Dermis microvascular lymphatic vessel endothelial cell (primary cell): ENCODE results near the gene POLR2J3. TPM values are rescaled to one million over a fixed set of nuclear protein-coding genes. Genes with fewer than 3 reads are reported as not detected.
"Not testable (repeated sequence)": the region's sequence is repeated elsewhere in the genome, so short reads cannot be mapped to it uniquely, and the experiment has no call there.

Experiments
- DNase-seq, 2 donors: peaks; one replicate each; pipeline versions ENCODE4 v3.0.0 to v3.0.0-alpha.2; 2010; ENCODE audit warnings: low read depth in 2 of 2
- total RNA-seq: library from RNA; depleted of rRNA; stranded (reverse); fragments of >200 nt; gene quantifications from 2 replicates; pipeline ENCODE4 v1.2.1, GENCODE V29; 2014

POLR2J3 gene
- total RNA-seq, 1 donor from 2014 or later = 16.9 TPM

DNA sequence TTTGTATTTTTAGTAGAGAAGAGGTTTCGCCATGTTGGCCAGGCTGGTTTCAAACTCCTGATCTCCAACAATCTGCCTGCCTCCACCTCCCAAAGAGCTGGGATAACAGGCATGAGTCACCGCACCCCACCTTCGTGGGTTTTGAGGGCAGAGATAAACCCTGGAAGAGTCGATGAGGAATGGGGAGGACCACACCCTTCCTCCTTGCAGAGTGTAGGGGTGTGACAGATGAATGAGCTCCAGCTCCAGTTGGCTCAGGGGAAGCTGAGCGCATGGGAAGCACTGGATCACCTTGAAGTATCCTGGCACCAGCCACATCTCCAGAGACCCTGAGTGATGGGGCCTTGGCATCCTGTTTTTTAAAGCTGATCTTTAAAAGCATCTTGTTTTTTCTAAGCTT, 11.1 kb upstream of the POLR2J3 start:
- not testable (repeated sequence) for DNase-seq

DNA sequence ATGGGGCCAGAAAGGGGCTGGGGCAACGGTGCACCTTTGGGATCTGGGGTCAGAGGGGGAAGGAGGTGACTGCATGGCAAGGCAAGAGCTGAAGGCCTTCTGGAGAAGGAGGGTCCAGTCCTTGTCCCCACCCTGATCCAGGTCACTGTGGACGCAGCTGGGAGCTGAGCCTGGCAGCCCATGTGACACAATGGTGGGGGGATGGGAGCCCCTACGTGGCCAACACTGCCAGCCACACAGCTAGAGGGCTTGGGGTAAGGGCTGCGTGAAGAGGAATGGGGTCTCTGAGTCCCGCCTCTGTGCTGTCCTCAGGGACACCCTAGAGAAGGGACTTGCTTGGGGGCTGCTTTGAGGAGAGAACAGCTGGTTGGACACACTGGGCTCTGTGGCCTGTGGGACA, 9.3 kb upstream of the POLR2J3 start:
- not testable (repeated sequence) for DNase-seq

DNA sequence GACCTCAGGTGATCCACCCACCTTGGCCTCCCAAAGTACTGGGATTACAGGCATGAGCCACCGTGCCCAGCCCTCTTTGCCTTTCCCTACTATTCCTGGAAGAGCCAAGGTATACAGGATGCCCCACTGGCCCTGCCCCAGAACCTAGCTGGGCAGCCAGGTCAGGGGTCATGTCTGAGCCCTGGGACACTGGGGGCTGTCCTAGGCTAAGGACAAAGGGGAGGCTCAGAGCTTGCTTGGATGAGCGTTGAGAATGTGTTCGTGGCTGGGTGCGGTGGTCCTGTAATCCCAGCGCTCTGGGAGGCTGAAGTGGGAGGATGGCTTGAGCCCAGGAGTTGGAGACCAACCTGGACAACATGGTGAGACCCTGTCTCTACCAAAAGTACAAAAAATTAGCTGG, 6.1 kb upstream of the POLR2J3 start:
- not testable (repeated sequence) for DNase-seq

DNA sequence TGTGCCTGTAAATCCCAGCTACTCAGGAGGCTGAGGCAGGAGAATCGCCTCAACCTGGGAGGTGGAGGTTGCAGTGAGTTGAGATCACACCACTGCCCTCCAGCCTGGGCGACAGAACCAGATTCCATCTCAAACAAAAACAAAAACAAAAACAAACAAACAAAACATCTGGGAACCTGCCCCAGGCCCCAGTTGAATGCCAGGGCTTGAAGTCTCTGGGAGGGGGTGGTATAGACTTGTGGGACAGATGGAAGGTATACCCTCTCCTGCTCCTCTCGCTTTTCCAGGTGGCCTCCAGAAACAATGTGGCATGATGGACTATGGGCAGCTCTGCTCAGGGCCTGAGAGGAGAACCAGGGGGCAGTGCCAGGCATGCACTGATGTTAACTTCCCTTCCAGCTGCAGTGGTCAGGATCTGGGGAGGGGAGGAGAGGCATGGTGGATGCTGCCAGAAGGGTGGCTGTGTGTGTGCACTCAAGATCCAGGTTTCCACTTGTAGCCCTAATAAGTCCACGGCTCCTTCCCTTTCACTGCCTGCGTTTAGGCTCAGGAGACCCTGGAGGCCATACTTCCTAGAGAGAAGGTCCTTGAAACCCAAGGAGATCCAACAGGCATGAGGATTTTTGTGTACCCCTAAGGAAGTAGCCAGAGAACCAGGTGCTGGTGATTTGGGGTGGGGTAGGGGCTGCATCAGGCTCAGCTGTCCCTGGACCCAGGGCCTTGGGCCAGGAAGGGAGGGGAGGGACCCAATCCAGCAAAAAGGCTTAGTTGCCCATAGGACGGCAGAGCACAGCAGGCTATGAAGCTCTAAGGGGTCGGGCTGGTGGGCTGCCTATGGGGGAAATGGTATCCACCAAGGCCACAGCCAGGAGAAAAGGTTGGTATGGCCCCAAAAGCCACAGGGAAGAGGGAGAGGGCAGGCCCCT, 5.2 kb upstream of the POLR2J3 start:
- not testable (repeated sequence) for DNase-seq

DNA sequence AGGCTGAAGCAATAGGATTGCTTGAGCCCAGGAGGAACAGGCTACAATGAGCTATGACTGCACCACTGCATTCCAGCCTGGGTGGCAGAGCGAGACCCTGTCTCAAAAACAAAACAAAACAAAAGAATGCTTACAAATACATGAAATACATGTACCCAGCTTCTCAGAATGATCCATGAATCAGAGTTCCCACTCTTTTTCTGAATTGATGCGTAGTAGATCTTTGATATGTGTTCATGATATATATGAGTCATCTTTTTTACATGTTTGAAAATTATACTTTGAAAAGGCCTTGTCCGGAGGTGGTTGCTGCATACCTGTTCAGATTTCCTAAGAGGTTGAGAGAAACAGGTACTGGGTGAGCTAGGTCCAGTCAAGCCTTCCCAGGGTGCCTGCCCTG, 4.0 kb upstream of the POLR2J3 start:
- DNase-seq = not testable (repeated sequence)

DNA sequence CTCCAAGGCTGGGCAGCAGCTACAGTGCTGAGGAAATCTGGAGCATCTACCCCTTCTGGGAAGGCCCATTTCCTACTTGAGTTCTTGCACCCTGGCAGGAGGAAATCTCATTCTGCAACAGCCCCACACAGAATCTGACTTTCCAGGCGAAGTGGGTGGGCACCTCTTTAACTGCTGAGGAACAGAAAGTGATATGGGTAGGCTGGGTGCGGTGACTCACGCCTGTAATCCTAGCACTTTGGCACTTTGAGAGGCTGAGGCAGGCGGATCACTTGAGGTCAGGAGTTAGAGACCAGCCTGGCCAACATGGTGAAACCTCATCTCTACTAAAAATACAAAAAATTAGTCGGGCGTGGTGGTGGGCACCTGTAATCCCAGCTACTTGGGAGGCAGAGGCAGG, 2.2 kb upstream of the POLR2J3 start:
- not testable (repeated sequence) for DNase-seq

DNA sequence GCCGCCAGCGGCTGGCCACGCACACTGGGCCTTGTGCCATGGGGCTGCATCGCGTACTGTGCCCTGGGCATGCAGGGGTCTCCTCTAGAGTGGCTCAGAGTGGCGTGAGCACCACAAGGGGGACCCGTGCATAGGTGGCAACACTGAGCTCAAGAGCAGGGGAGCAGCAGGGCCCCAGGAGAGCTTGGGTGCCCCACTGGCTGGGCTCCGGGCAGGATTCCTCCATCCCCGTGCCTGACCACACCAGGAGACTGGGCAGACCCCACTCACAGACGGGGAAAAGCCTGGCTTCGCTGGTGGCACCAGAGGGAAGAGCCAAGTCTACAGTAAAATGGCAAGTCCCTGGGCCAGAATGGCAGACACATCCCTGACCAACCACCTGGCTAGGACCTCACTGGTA, 3.8 kb downstream of the POLR2J3 start:
- not testable (repeated sequence) for DNase-seq

DNA sequence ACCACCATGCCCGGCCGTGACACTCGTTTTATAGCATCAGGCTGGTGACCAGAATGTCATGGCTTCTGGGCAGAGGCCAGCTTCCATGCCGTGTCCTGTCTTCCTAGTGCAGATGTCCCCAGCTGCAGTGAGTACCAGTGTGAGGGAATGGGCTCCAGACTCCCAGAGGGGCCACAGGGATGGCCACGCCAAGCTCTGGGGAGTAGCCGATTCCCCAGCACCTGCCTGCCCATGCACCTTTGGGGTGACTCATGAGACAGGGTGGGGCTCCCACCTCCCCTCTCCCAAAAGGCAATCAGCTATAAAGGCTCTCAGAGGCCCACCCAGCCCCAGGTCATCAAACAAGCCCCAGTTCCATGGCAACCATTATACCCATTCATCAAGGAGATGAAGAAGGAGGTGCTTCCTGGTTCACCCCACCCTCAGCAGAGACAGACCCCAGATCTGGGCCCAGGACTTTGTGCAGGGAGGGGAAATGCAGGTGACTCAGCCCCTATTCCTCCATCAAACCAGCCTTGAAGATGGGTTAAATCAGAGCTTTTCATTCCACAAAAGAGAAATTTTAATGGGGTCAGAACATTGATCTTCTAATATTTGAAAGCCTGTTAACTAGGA, 21.5 kb downstream of the POLR2J3 start, which contains the start of gene SPDYE2:
SPDYE2 (plus strand) TSS at position 419 of the 615 bp plus-strand sequence. CDS start 2,030 bp downstream, outside the sequence.
- DNase-seq = not testable (repeated sequence)

DNA sequence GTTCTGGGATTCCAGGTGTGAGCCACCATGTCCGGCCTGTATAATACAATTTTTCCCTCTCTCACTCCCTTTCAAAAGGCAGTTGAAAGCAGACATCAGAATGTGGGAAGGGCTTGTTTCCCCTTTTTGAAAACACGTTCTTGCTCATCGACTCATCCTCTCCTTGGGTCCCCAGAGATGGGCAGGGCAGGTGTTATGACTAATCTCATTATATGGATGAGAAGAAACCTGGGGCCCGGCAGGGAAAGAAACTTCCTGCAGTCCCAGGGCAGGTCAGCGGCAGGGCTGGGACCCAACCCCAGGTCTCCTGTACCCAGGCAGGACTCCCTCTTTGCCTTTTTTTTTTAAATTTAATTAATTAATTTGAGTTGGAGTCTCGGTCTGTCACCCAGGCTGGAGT, 26.0 kb downstream of the POLR2J3 start:
- DNase-seq = not testable (repeated sequence)

DNA sequence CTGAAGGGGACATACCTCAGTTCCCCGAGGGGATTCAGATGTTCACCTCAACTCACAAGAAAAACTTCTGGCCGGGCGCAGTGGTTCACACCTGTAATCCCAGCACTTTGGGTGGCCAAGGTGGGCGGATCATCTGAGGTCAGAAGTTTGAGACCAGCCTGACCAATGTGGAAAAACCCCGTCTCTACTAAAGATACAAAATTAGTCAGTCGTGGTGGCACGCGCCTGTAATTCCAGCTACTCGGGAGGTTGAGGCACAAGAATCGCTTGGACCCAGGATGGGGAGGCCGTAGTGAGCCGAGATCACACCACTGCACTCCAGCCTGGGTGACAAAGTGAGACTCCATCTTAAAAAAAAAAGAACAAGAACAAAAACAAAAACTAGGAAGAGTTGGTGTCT, 27.1 kb downstream of the POLR2J3 start:
- not testable (repeated sequence) for DNase-seq

DNA sequence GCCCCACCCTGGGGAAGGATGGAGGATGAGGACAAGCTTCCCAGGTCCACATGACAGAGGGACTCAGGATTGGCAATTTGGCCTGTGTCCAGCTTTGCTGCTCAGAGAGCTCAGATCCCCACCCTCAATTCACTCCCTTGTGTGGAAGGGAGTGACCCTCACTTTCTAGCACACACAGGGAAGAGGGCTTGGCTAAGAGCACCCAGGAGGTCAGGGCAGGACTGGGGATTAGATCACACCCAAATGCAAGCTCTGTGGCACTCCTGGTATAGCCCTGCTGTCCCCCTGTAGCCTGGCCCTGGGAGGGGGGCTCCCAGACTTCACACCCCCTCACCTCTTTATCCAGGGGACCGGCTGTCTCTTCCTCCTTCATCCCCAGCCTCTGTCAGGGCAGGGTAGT, 28.0 kb downstream of the POLR2J3 start:
- DNase-seq = not testable (repeated sequence)

DNA sequence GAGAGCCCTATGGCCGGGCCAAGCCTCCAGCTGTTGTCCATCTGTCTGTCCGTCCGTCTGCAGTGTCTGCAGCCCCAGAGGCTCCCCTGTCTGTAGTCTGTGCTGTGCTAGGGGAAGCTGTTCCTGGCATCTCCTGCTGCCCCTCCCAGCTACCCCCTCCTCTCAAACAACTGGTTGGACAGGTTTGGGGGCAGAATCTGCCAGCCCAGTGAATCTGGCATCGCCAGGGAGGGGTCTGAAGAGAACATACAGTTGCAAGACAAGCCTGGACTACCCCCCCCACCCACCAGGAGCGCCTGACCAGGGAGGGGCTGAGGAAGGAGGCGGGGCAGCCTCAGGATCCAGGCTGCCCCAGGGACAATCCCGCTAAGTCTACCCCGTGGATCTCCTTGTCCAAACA, 28.8 kb downstream of the POLR2J3 start, which contains the start of gene UPK3BL2:
UPK3BL2 (minus strand) TSS at position 101 of the 400 bp plus-strand sequence; CDS start at position 41, 60 bp downstream.
- not testable (repeated sequence) for DNase-seq

DNA sequence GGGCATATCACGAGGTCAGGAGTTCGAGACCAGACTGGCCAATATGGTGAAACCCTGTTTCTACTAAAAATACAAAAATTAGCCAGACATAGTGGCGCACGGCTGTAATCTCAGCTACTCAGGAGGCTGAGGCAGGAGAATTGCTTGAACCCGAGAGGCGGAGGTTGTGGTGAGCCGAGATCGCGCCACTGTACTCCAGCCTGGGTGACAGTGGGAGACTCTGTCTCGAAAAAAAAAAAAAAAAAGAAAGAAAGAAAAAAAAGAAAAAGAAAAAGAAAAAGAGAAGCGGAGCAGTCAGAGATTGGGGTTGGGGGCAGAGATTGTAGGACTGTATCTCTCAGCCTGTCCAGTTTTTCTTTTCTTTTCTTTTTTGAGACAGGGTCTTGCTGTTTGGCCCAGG, 29.6 kb downstream of the POLR2J3 start:
- not testable (repeated sequence) for DNase-seq

DNA sequence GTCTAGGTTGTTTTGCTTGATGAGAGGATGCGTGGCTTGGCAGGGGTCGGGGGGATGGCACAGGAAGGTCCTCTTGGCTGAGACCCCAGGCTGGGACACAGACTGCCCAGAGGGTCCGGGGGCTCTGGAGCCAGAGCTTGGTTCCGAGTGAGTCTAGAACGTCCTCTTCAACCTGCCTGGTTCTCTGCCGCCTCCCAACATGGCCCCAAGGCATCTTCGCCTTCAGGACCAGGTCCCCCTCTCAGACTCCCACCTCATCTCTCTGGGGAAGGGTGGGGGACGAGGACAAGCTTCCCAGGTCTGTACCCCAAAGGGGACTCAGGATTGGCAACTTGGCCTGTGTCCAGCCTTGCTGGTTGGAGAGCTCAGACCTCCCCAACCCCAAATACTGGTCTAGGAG, 30.3 kb downstream of the POLR2J3 start:
- not testable (repeated sequence) for DNase-seq

DNA sequence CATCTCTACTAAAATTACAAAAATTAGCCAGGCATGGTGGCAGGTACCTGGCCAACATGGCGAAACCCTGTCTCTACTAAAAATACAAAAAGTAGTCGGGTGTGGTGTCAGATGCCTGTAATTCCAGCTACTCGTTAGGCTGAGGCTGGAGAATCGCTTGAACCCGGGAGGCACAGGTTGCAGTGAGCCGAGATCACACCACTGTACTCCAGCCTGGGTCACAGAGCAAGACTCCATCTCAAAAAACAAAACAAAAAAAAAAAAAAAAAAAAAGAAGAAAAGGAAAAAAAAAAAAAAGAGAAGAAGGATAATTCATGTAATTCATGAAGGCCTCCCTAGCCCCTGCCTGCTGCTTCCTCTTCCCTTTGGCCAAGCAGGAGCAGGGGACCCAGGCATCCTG, 31.8 kb downstream of the POLR2J3 start:
- DNase-seq = not testable (repeated sequence)

DNA sequence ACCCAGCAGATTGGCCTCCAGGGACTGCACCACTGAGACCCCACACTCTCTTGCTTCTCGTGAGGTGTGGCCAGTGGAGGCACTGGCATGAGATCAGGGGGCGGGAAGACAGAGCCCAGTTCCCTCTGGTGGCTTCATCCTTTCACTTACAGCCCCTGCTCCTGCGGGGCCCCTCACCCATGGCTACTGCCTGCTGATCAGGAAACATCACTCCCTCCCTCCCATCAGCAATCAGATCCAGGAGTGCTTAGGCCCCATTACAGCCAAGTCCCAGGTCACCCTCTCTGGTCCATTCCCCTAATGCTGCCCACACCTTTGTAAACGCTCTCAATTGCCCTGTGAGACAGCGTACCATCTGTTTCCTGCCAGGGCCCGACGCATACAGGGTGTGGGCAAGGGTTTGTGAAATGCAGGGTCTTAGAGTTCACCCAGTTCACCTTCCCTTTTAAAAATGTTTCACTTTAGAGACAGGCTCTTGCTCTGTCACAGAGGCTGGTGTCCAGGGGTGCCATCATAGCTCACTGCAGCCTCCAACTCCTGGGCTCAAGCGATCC, 37.2 kb downstream of the POLR2J3 start:
- DNase-seq = not testable (repeated sequence)

DNA sequence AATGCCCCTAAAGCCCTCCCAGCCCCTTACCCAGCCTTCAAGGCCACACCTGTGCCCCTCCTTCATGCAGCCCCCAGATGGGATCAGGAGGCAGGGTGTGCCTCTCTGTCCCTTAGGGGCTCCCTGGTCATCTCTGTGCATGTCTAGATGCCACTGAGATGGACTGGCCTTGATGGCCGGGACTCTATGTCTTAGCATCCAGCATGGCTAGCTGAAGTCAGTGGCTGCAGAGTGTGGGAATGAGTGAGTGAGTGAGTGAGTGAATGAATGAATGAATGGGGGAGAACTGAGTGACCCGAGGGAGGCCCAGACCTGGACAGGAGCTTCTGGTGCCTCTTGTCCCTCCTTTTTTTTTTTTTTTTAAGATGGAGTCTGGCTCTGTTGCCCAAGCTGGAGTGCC, 40.3 kb downstream of the POLR2J3 start:
- not testable (repeated sequence) for DNase-seq

DNA sequence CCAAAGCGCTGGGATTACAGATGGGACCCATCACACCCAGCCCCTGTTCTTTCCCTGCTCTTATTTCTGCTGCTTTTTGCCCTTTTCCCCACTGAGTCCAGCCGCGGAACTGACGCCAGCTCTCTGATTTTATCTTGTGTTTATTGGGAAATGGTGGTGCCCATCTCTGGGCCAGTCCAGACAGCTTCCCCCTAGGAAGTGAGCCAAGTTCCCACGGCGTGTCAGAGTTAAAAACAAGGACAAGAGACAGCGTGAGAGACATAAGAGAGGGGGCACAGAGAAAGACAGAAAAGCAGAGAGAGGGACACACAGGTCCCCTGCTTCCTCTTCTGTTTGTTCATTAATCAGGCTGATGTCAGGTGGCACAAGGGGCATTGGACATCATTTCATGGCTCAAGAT, 40.8 kb downstream of the POLR2J3 start:
- not testable (repeated sequence) for DNase-seq

DNA sequence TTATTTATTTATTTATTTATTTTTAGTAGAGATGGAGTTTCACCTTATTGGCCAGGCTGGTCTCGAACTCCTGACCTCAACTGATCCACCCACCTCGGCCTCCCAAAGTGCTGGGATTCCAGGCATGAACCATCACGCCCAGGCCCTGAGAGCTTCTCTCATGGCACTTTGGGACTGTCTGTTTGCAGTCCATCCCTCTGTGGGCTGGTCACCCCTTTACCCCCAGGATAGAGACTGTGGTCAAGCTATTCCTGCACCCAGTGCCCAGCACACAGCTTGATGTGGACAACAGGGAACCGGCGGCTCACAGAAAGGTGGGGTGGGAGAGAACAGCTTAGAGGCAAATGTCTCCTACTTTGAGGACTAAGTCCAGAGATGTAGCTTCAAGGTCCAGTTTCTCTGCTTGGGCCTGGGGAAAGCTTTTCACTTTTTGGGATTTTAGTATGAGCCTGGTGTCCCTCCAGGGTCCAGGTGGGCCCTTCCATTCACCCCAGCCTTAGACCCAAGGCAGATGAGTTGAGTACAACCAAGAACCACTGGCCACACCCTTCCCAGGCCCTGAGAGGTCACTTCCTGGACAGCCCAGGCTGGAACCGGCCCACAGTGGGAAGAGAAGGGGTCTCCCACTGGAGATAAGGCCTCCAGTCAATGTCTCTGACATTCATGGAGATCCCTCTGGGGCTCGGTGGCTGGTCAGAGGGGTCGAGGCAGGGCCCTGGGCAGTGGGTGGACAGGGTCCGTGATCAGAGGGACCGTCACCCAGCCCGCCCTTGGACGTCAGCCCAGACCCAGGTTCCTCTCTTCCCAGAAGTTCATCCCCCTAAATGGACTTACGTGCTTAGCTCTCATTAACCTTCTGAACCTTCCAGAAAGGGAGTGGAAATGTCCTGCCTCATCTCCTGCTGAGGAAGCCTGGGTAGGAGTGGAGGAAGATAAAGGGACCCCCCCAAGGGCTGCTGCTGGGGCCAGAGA, 44.3 kb downstream of the POLR2J3 start:
- DNase-seq = not testable (repeated sequence)

DNA sequence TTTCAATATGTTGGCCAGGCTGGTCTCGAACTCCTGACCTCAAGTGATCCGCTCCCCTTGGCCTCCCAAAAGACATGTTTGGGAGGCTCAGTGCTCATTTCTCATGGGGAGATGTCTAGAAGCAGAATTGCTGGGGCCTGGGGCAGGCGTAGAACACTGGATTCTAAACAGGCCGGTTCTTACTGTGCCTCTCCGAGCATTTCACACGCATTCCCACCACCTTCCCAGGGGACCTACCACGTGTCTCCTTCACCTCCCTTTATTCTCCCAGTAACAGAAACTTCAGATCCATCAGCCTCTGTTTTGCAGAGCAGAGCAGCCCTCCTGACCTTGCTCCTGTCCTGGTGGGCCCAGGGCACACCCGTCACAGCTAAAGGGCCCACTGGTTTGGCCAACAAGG, 45.2 kb downstream of the POLR2J3 start:
- not testable (repeated sequence) for DNase-seq

DNA sequence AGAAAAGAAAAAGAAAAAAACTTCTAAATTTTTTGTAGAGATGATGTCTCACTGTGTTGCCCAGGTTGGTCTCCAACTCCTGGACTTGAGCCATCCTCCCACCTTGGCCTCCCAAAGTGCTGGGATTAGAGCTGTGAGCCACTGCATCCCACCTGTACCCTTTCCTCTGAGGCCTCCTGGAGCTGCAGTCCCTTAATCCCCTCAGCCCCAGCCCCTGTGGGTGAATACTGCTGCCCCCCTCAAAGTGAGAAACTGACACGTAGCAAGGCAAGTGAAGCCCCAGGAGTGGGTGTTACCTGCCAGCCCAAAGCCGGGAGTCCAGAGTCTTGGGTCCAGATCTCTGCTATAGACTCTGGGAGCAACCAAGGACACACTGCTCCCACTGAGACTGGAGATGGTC, 47.6 kb downstream of the POLR2J3 start:
- DNase-seq = not testable (repeated sequence)
